SU-DHL-6 (cell line): ENCODE measurements around the gene ZNF587.
"Not testable (repeated sequence)": the region's sequence is repeated elsewhere in the genome, so short reads cannot be mapped to it uniquely, and the experiment has no call there.

Experiments used
- EZH2phosphoT487 ChIP-seq: fragments of 200-600 bp; sonication (generic), shearing (Covaris generic); conservative IDR thresholded peaks from 2 replicates; pipeline ENCODE4 v1.6.1; 2018; ENCODE audit warnings: mild to moderate bottlenecking, antibody characterized with exemption, low read length, moderate library complexity, mixed read lengths
- TF ChIP-seq, protein P1 (sequence below): fragments of 200-600 bp; sonication (generic); IDR thresholded peaks from one replicate; pipeline ENCODE4 v1.5.1; 2017; ENCODE audit warnings: antibody characterized with exemption, mild to moderate bottlenecking, low read length, moderate library complexity; ENCODE audit not compliant: insufficient read depth, poor library complexity, severe bottlenecking

DNA sequence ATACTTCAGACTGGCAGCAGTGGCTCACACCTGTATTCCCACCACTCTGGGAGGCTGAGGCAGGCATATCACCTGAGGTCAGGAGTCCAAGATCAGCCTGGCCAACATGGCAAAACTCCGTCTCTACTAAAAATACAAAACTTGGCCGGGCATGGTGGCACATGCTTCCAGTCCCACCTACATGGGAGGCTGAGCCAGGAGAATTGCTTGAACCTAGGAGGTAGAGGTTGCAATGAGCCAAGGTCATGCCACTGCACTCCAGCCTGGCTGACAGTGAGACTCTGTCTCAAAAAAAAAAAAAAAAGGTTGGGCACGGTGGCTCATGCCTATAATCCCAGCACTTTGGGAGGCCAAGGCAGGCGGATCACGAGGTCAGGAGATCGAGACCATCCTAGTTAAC lies 20.0 kb downstream of the ZNF587 start:
- TF ChIP-seq, protein P1, sequence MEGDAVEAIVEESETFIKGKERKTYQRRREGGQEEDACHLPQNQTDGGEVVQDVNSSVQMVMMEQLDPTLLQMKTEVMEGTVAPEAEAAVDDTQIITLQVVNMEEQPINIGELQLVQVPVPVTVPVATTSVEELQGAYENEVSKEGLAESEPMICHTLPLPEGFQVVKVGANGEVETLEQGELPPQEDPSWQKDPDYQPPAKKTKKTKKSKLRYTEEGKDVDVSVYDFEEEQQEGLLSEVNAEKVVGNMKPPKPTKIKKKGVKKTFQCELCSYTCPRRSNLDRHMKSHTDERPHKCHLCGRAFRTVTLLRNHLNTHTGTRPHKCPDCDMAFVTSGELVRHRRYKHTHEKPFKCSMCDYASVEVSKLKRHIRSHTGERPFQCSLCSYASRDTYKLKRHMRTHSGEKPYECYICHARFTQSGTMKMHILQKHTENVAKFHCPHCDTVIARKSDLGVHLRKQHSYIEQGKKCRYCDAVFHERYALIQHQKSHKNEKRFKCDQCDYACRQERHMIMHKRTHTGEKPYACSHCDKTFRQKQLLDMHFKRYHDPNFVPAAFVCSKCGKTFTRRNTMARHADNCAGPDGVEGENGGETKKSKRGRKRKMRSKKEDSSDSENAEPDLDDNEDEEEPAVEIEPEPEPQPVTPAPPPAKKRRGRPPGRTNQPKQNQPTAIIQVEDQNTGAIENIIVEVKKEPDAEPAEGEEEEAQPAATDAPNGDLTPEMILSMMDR = not testable (repeated sequence)
- TF ChIP-seq EZH2phosphoT487 = not testable (repeated sequence)
